Mucosa of descending colon (tissue), 3 donors: ENCODE results near the gene ZNF136. TPM values are rescaled to one million over a fixed set of nuclear protein-coding genes. Genes with fewer than 3 reads are reported as not detected.

Source experiments
- ATAC-seq: fragments of 200-7000 bp; cut with Tn5 transposase; one replicate; pipeline ENCODE4 v1.9.1; 2020; ENCODE audit warnings: mild to moderate bottlenecking, moderate library complexity
- DNase-seq, 3 donors: peaks; one replicate each; pipeline ENCODE4 v3.0.0-alpha.2; 2020
- H3K36me3 ChIP-seq: fragments of 200-600 bp; one replicate; pipeline ENCODE4 v1.8.0; 2021; ENCODE audit warnings: low read depth, mild to moderate bottlenecking
- H3K4me1 ChIP-seq: fragments of 200-600 bp; one replicate; pipeline ENCODE4 v1.8.0; 2021; ENCODE audit warnings: low read depth, mild to moderate bottlenecking
- H3K4me3 ChIP-seq: fragments of 200-600 bp; one replicate; pipeline ENCODE4 v1.8.0; 2021; ENCODE audit warnings: mild to moderate bottlenecking
- H3K9me3 ChIP-seq: fragments of 200-600 bp; one replicate; pipeline ENCODE4 v1.8.0; 2021; ENCODE audit warnings: mild to moderate bottlenecking
- intact Hi-C, 2 donors: fragments of 100-400 bp; cut with DNase I in 1 of 2; cut with micrococcal nuclease in 1 of 2; formaldehyde crosslinking; loops; one replicate each; pipeline versions ENCODE4 v1.11.0 to v1.11.1; 2022; cut with DNase I, micrococcal nuclease
- total RNA-seq, 3 donors: library from RNA; stranded (reverse); fragmentation: NEBNext Ultra II Directional in 2 of 3; extraction: Animal tissue kit (Norgen Biotek cat#: 25700) in 2 of 3; gene quantifications; one replicate each; pipeline versions ENCODE4 v1.2.1 to v1.2.4, GENCODE V29; 2021 to 2023
- TF ChIP-seq, protein P1 (sequence below): fragments of 200-600 bp; IDR thresholded peaks from one replicate; pipeline ENCODE4 v1.8.0; 2022; ENCODE audit warnings: antibody characterized with exemption, mild to moderate bottlenecking
- donor health status: DM: no; HTN: no; CAD: no; lungs with moderate emphysema.
- donor health status: DM: no; HTN: no; CAD: no.
- donor health status: DM: no; HTN: yes; CAD: no.

The ZNF136 gene
- total RNA-seq, 3 donors from 2014 or later, result 6.3 to 12.1 (median 8.7) TPM

- intact Hi-C loops, result no loop called here
- no peak for ATAC-seq
- Histone ChIP-seq H3K36me3 (no peaks in the 10 kb centered on the region), H3K9me3 (peaks cover 25% of the 10 kb centered on the region), H3K4me1 (no peaks in the 10 kb centered on the region), H3K4me3 (no peak overlapping the region)
- TF ChIP-seq, protein P1, sequence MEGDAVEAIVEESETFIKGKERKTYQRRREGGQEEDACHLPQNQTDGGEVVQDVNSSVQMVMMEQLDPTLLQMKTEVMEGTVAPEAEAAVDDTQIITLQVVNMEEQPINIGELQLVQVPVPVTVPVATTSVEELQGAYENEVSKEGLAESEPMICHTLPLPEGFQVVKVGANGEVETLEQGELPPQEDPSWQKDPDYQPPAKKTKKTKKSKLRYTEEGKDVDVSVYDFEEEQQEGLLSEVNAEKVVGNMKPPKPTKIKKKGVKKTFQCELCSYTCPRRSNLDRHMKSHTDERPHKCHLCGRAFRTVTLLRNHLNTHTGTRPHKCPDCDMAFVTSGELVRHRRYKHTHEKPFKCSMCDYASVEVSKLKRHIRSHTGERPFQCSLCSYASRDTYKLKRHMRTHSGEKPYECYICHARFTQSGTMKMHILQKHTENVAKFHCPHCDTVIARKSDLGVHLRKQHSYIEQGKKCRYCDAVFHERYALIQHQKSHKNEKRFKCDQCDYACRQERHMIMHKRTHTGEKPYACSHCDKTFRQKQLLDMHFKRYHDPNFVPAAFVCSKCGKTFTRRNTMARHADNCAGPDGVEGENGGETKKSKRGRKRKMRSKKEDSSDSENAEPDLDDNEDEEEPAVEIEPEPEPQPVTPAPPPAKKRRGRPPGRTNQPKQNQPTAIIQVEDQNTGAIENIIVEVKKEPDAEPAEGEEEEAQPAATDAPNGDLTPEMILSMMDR, result no peak
- no peak for DNase-seq
These were observed 60.2 kb downstream of the ZNF136 start for GRCh38 chr19:12222980-12223630.

GRCh38 chr19:12224676-12225075 is 61.8 kb downstream of the ZNF136 start:
- no peak for ATAC-seq
- peaks cover 11% of the 10 kb centered on the region for H3K9me3 ChIP-seq
- TF ChIP-seq, protein P1, result no peak
- no peaks in the 10 kb centered on the region for H3K36me3 ChIP-seq
- intact Hi-C loops, result no loop called here
- no peak for DNase-seq
- no peak overlapping the region for H3K4me3 ChIP-seq
- H3K4me1 ChIP-seq, result no peaks in the 10 kb centered on the region

- ATAC-seq (no peak), DNase-seq (no peak)
- Histone ChIP-seq H3K4me1 (no peaks in the 10 kb centered on the region), H3K9me3 (peaks cover 12% of the 10 kb centered on the region), H3K4me3 (no peak overlapping the region), H3K36me3 (no peaks in the 10 kb centered on the region)
- intact Hi-C loops, result no loop called here
- TF ChIP-seq, protein P1, result no peak
These were observed 67.1 kb downstream of the ZNF136 start for GRCh38 chr19:12229990-12230389.

DNA sequence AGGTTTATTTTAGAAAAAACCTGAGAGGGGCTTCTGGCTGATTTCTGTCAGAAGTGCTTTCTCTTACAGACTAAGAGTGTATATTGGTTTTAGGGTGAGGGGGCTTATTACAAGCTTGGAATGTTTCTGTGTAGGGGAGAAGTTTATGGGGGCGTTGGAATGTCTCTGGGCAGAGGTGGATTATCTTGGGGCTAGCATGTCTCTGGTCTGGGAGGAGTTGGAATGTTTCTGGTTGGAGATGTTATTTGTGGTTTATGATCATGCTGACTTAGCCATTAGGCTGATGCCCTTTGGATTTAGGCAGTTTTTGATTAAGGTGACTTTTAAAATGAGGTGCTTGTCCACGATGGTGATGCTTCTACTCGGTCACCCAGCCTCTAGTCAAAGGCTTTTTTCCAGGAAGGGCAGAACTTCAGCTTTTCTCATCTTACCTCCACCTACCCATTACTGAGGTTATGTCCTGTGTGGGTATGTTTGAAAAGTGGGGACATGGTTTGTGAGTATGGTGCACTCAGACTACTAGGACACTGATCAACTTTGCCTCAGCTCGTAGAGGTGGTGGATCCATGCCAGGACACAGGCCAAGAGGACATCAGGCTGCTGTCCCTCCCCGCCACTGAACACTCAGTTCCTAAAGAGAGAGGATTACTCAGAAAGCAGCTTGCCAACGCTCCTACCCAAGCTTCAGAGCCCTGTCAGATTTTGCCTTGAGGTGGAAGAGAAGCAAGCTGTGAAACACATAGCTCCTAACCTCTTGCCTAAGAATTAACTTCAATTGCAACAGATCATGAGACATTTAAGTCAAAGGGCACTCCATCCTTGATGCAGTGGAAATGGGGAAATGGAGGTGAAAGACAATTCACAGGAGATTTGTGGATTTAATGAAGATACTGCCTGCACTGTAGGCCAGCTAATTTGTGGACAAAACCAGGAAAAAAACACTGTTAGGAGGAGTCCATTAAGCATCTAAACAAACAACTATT is 68.1 kb downstream of the ZNF136 start:
- ATAC-seq (no peak), DNase-seq (no peak)
- Histone ChIP-seq H3K36me3 (no peaks in the 10 kb centered on the region), H3K4me1 (no peaks in the 10 kb centered on the region), H3K9me3 (peaks cover 12% of the 10 kb centered on the region), H3K4me3 (no peak overlapping the region)
- TF ChIP-seq, protein P1, result no peak
- intact Hi-C loops, result no loop called here

- ATAC-seq, result no peak
- no peak for DNase-seq
- Histone ChIP-seq H3K4me3 (no peak overlapping the region), H3K9me3 (peaks cover 12% of the 10 kb centered on the region), H3K4me1 (no peaks in the 10 kb centered on the region), H3K36me3 (no peaks in the 10 kb centered on the region)
- TF ChIP-seq, protein P1, result no peak
- intact Hi-C loops, result no loop called here
These were observed 70.1 kb downstream of the ZNF136 start for GRCh38 chr19:12232961-12233360.
